Erythroblast (primary cell): ENCODE results near the gene USP5.

Source experiments
- GATA1 ChIP-seq: IDR thresholded peaks from 2 replicates; pipeline ENCODE4 v1.6.1; 2011; ENCODE audit warnings: low read depth, mild to moderate bottlenecking, control low read depth, low read length, moderate library complexity
- POLR2A ChIP-seq: IDR thresholded peaks from 2 replicates; pipeline ENCODE4 v1.6.1; 2011; ENCODE audit warnings: mild to moderate bottlenecking, low read length

- TF ChIP-seq POLR2A (peak; percentile 11), GATA1 (no peak)
These were observed at the start of gene USP5 for GRCh38 chr12:6851921-6852650.
